CD4-positive, alpha-beta T cell treated with Interleukin-4 for 4 hours (primary cell): ENCODE results near the gene ZKSCAN5.
"Not testable (repeated sequence)": the region's sequence is repeated elsewhere in the genome, so short reads cannot be mapped to it uniquely, and the experiment has no call there.

Experiments used
- DNase-seq: peaks from one replicate; pipeline ENCODE4 v3.0.0-alpha.2; 2020

The ZKSCAN5 gene

GRCh38 chr7:99498546-99498944, 5.9 kb upstream of the ZKSCAN5 start:
- no peak for DNase-seq

GRCh38 chr7:99499371-99499720, 5.1 kb upstream of the ZKSCAN5 start:
- DNase-seq: peak; percentile 51

GRCh38 chr7:99499721-99500636, 4.5 kb upstream of the ZKSCAN5 start, which contains the start of gene ZNF394:
ZNF394 (minus strand) TSS chr7:99500281; CDS start chr7:99500093, 188 bp downstream.
- peak; percentile 88 for DNase-seq

- no peak for DNase-seq
These were observed 3.8 kb upstream of the ZKSCAN5 start for GRCh38 chr7:99500637-99501009.

- DNase-seq: not testable (repeated sequence)
These were observed 3.2 kb upstream of the ZKSCAN5 start for GRCh38 chr7:99501236-99501635.

- no peak for DNase-seq
These were observed 220 bp upstream of the ZKSCAN5 start for GRCh38 chr7:99504281-99504602.

- no peak for DNase-seq
These were observed 831 bp downstream of the ZKSCAN5 start for GRCh38 chr7:99505324-99505662.

- DNase-seq: no peak
These were observed 9.6 kb downstream of the ZKSCAN5 start for GRCh38 chr7:99514050-99514449.

GRCh38 chr7:99521399-99521798, 16.9 kb downstream of the ZKSCAN5 start:
- DNase-seq: no peak

- DNase-seq: peak; percentile 10
These were observed 21.4 kb downstream of the ZKSCAN5 start for GRCh38 chr7:99525713-99526440.

- DNase-seq: no peak
These were observed 26.9 kb downstream of the ZKSCAN5 start for GRCh38 chr7:99531354-99531765.

GRCh38 chr7:99535667-99536066, 31.2 kb downstream of the ZKSCAN5 start:
- DNase-seq: no peak

GRCh38 chr7:99539213-99539811, 34.9 kb downstream of the ZKSCAN5 start:
- no peak for DNase-seq

- DNase-seq: no peak
These were observed 36.1 kb downstream of the ZKSCAN5 start for GRCh38 chr7:99540542-99540941.

- no peak for DNase-seq
These were observed 36.8 kb downstream of the ZKSCAN5 start for GRCh38 chr7:99541212-99541611.

- no peak for DNase-seq
These were observed 38.7 kb downstream of the ZKSCAN5 start for GRCh38 chr7:99543081-99543671.

- DNase-seq: no peak
These were observed 39.5 kb downstream of the ZKSCAN5 start for GRCh38 chr7:99543916-99544315.

GRCh38 chr7:99545308-99545707, 40.8 kb downstream of the ZKSCAN5 start:
- DNase-seq: not testable (repeated sequence)

- DNase-seq: not testable (repeated sequence)
These were observed 45.1 kb downstream of the ZKSCAN5 start for GRCh38 chr7:99549545-99549944.

GRCh38 chr7:99551334-99551733, 46.9 kb downstream of the ZKSCAN5 start:
- no peak for DNase-seq

- DNase-seq: peak; percentile 88
These were observed 47.5 kb downstream of the ZKSCAN5 start, which contains the start of gene FAM200A for GRCh38 chr7:99551767-99552463. FAM200A (minus strand) TSS chr7:99552114; CDS start chr7:99548407, 3,707 bp downstream.

GRCh38 chr7:99553039-99553438, 48.6 kb downstream of the ZKSCAN5 start:
- DNase-seq: no peak

- DNase-seq: no peak
These were observed 50.5 kb downstream of the ZKSCAN5 start for GRCh38 chr7:99554939-99555338.
